ENCODE data around the gene NPAP1.
"Not testable (repeated sequence)": the region's sequence is repeated elsewhere in the genome, so short reads cannot be mapped to it uniquely, and the experiment has no call there.

- not testable (repeated sequence) for TF ChIP-seq IRF1 (CRISPR knock-in tag; IDR thresholded peaks at IDR 0.05); ZNF512 (CRISPR knock-in tag; IDR thresholded peaks at IDR 0.05; ENCODE audit: borderline replicate concordance); SMAD3 (CRISPR knock-in tag; IDR thresholded peaks at IDR 0.05; ENCODE audit: borderline replicate concordance); ATF3 (CRISPR knock-in tag; conservative IDR thresholded peaks at IDR 0.05); GRHL2 (CRISPR knock-in tag; IDR thresholded peaks at IDR 0.05; ENCODE audit: insufficient replicate concordance, severe bottlenecking); CBFB (CRISPR knock-in tag; IDR thresholded peaks at IDR 0.05; ENCODE audit: low read depth); CREB1 (CRISPR knock-in tag; IDR thresholded peaks at IDR 0.05); NFYB (CRISPR knock-in tag; conservative IDR thresholded peaks at IDR 0.05; ENCODE audit: low read depth)
- TF ChIP-seq, protein P1, sequence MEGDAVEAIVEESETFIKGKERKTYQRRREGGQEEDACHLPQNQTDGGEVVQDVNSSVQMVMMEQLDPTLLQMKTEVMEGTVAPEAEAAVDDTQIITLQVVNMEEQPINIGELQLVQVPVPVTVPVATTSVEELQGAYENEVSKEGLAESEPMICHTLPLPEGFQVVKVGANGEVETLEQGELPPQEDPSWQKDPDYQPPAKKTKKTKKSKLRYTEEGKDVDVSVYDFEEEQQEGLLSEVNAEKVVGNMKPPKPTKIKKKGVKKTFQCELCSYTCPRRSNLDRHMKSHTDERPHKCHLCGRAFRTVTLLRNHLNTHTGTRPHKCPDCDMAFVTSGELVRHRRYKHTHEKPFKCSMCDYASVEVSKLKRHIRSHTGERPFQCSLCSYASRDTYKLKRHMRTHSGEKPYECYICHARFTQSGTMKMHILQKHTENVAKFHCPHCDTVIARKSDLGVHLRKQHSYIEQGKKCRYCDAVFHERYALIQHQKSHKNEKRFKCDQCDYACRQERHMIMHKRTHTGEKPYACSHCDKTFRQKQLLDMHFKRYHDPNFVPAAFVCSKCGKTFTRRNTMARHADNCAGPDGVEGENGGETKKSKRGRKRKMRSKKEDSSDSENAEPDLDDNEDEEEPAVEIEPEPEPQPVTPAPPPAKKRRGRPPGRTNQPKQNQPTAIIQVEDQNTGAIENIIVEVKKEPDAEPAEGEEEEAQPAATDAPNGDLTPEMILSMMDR (IDR thresholded peaks at IDR 0.05): not testable (repeated sequence)
- TF ChIP-seq, protein P2, sequence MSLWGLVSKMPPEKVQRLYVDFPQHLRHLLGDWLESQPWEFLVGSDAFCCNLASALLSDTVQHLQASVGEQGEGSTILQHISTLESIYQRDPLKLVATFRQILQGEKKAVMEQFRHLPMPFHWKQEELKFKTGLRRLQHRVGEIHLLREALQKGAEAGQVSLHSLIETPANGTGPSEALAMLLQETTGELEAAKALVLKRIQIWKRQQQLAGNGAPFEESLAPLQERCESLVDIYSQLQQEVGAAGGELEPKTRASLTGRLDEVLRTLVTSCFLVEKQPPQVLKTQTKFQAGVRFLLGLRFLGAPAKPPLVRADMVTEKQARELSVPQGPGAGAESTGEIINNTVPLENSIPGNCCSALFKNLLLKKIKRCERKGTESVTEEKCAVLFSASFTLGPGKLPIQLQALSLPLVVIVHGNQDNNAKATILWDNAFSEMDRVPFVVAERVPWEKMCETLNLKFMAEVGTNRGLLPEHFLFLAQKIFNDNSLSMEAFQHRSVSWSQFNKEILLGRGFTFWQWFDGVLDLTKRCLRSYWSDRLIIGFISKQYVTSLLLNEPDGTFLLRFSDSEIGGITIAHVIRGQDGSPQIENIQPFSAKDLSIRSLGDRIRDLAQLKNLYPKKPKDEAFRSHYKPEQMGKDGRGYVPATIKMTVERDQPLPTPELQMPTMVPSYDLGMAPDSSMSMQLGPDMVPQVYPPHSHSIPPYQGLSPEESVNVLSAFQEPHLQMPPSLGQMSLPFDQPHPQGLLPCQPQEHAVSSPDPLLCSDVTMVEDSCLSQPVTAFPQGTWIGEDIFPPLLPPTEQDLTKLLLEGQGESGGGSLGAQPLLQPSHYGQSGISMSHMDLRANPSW (CRISPR knock-in tag; conservative IDR thresholded peaks at IDR 0.05; ENCODE audit: low read depth): not testable (repeated sequence)
Observed at GRCh38 chr15:24639412-24639811, 36.2 kb upstream of the NPAP1 start.

All from WTC11 (cell line).